Astrocyte of the hippocampus (primary cell): ENCODE results near the gene PEX11G.
A peak's percentile ranks its signal among the peaks of the same experiment; 100 is the strongest.

Source experiments
- DNase-seq: peaks from one replicate; pipeline ENCODE4 v3.0.0; 2011; ENCODE audit warnings: low read depth, low spot score

Gene PEX11G

GRCh38 chr19:7434391-7434790, 54.4 kb downstream of the PEX11G start:
- DNase-seq = no peak

DNA sequence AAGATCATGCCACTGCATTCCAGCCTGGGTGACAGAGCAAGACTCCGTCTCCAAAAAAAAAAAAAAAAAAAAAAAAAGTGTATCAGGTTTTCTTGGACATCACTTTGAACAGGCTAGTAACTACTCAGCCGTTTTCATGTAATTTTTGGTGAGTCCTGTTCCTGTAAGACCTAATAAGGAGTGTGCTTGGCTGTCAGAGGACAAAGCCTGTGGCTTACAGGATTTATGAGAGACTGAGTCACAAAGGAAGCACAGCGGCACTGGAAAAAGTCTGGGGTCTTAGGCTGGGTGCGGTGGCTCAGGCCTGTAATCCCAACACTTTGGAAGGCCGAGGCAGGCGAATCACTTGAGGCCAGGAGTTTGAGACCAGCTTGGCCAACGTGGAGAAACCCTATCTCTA, 55.4 kb downstream of the PEX11G start:
- DNase-seq = peak; percentile 85

DNA sequence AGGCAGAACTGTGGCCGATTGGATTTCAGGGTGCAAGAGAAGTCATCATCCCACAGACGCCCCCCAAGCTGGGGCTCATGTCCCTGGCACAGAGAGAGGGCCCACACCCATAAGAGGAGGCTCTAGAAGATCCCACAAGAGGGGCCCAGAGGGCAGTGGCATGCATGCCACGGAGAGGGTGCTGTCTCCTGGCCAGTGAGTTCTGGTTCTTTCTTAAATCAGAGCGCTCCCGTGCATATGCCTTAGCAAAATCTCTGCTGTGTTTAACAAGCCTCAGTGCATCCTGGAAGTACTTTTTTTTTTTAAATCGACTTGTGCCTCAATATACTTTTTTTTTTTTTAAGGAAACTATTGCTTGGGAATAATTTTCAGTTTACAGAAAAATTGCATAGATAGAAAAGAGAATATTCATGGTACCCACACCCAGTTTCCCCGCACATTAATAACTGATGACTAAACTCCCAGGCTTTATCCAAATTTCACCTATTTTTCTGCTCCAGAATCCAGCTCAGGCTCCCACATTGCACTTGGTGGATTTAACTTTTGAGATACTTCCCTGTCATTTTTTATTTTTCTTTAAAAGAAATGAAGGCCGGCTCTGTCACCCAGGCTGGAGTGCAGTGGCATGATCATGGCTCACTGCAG, 59.1 kb downstream of the PEX11G start:
- no peak for DNase-seq

GRCh38 chr19:7428651-7429113, 60.2 kb downstream of the PEX11G start:
- no peak for DNase-seq

DNA sequence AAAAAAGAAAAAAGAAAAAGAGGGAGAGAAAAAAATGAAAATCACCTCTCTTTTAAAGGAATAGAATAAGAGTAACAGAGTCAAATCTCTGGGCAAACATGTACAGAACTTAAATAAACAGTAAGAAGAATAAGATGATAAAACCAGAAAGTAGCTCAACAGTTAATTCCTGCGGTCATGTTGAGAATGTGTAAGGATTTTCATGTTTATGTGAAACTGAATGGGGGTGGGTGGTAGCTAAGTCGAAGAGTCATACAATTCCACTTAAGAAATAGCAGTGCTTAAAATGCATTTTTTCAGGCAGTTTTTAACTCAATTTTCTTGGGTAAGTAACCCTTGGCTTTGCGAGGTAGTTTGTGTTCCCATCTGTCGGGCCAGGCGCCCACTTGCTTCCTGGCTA, 60.9 kb downstream of the PEX11G start:
- no peak for DNase-seq

DNA sequence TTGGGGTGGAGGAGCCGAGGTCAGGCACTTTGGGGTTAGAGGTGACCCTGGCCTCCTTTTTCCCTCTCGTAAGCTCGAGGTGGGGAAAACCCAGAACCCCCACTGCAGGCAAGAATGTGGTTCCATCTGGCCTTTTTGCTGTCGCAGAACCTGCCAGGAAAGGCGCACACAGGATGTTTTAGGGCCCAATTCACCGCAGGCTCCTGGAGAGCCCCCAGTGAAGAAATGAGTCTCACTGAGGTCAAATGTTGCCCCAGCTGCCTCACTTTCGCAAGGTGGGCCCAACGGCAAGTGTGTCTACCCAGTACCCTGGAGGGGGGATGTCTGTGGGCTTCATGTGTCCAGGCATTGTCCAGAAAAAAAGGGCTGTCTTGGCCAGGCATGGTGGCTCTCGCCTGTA, 61.8 kb downstream of the PEX11G start:
- no peak for DNase-seq
